WI38 (cell line): ENCODE results near the gene DBX1.
A peak's percentile ranks its signal among the peaks of the same experiment; 100 is the strongest.
"Not testable (repeated sequence)": the region's sequence is repeated elsewhere in the genome, so short reads cannot be mapped to it uniquely, and the experiment has no call there.

Experiments used
- H3K4me3 ChIP-seq: 2 replicates; pipeline ENCODE4 v1.5.1; 2011; ENCODE audit warnings: low read depth, mild to moderate bottlenecking, control low read depth, low read length
- TF ChIP-seq, protein P1 (sequence below): IDR thresholded peaks from 2 replicates; pipeline ENCODE4 v1.5.1; 2012; ENCODE audit warnings: low read depth, mild to moderate bottlenecking, control low read depth, low read length

Gene DBX1

GRCh38 chr11:20154381-20154780, 5.9 kb downstream of the DBX1 start:
- no peak overlapping the region for H3K4me3 ChIP-seq
- TF ChIP-seq, protein P1, sequence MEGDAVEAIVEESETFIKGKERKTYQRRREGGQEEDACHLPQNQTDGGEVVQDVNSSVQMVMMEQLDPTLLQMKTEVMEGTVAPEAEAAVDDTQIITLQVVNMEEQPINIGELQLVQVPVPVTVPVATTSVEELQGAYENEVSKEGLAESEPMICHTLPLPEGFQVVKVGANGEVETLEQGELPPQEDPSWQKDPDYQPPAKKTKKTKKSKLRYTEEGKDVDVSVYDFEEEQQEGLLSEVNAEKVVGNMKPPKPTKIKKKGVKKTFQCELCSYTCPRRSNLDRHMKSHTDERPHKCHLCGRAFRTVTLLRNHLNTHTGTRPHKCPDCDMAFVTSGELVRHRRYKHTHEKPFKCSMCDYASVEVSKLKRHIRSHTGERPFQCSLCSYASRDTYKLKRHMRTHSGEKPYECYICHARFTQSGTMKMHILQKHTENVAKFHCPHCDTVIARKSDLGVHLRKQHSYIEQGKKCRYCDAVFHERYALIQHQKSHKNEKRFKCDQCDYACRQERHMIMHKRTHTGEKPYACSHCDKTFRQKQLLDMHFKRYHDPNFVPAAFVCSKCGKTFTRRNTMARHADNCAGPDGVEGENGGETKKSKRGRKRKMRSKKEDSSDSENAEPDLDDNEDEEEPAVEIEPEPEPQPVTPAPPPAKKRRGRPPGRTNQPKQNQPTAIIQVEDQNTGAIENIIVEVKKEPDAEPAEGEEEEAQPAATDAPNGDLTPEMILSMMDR, result no peak

DNA sequence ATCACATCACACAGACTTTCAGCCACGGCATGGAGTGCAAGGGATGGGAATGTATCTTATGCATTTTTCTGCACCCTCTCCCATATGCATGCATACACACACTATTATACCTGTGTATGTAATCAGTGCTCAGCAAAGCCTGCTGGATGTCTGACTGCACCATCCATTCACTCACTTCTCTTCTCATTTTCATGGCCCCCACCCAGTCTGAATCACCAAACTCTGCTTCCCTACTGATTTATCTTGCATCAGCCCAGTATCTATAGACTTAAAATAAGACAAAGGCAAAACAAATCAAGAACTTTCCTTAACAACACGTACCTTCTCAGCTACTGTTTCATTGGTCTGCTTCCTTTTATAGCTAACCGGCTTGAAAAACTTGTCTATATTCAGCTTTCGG, 21.6 kb downstream of the DBX1 start:
- H3K4me3 ChIP-seq, result no peak overlapping the region
- TF ChIP-seq, protein P1, result no peak

GRCh38 chr11:20137637-20138036, 22.6 kb downstream of the DBX1 start:
- TF ChIP-seq, protein P1, result no peak
- H3K4me3 ChIP-seq, result no peak overlapping the region

DNA sequence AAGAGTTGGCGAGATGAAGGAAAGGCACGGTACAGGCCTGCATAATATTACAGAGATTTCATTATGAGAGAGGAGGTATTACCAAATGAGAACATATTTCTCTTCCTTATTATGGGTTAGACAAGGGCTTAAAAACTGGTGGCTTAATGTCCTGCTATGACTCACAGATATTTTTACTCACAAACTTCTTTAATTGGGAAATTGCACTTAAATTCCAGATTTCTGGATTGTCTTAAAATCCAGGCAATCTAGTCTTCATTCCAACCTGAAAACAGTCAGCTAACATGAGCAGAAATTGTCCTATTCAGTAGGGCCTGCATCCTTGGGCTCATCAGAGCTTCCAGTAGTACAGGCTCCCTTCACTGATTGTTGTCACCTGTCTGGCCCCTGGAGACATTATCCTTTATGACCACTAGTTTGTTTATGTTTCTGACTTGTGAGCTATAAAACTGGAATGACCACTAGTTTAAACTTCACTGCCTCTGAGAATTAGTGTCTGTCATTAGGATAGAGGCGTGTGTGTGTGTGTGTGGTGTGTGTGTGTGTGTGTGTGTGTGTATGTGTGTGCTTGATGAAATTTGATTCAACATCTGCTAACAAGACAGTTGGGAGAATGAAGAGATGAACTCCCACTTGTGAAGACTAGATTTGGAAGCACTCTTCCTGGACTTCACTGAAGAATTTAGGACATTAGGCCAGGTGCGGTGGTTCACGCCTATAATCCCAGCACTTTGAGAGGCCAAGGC, 25.1 kb downstream of the DBX1 start:
- TF ChIP-seq, protein P1, result no peak

GRCh38 chr11:20132667-20133039, 27.6 kb downstream of the DBX1 start:
- TF ChIP-seq, protein P1, result no peak

More for the DNA sequence above, 25.1 kb downstream of the DBX1 start:
- H3K4me3 ChIP-seq, result no peak overlapping the region

DNA sequence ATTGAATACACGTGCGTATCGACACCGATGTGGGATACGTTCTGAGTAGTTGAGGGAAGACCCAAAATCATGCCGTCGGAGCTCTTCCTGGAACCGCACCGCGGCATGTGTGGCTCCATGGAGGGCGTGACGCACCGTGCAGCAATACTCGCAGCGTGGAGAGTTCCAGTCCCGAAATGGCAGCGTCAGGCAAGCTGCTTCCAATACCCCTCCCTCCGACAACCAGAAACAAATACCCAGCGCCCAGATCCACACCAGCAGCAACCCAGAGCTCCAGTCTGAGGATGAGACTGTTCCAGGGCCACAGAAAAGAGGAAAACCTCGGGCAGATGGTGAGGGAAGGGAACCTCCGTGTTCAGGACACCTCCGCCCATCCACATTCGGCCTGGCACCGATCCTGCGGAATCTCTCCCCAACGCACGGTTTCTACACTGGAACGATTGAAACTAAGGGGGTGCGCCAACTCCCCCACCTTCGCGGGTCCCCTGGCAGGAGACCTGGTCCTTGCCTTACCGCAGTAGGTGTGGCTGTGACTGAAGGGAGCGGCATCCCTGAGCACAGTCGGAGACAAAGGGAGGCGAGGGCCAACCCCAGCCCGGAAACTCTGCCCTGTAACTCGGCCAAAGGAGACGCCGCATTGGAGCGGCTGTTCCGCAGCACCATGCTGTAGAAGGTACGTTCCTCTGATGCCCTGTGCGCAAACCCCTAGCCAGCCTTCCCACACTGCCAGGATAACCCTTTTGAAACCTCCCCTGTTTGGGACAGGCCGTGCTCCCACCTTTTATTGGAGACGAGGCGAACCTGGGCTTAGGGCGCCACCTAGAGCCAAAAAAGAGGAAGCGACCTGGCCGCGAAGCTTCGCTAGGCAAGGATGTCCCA, 28.2 kb downstream of the DBX1 start:
- peak overlapping the region; percentile 47 for H3K4me3 ChIP-seq
- TF ChIP-seq, protein P1, result peak; percentile 89

More at GRCh38 chr11:20132667-20133039, 27.6 kb downstream of the DBX1 start:
- no peak overlapping the region for H3K4me3 ChIP-seq

DNA sequence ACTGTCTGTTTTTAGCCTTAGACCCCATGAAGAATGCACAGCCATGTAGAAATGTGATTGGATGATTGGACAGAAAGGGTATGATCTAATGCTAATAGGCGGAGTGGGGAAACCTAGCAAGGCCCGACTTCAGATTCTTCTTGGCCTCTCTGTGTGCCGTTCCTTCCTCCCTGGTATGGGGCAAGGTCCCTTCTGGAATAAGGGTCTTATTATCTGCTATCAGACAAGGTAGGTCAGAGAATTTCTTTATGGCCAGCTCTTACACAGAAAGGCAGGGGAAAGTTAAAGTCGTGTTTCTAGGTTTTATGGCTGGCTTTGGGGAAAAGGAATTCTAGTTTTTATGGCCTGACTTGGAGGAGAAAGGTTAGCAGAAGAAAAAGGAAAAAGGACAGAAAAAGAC, 30.6 kb downstream of the DBX1 start:
- TF ChIP-seq, protein P1, result no peak

GRCh38 chr11:20128528-20128825, 31.8 kb downstream of the DBX1 start:
- H3K4me3 ChIP-seq, result not testable (repeated sequence)

More for the DNA sequence above, 30.6 kb downstream of the DBX1 start:
- H3K4me3 ChIP-seq, result no peak overlapping the region
